HG03095 (cell line): ENCODE measurements around the gene C10orf105.

Experiments
- ATAC-seq: cut with Tn5 transposase; IDR thresholded peaks from one replicate; pipeline ENCODE4 v1.9.1; 2021; ENCODE audit warnings: moderate library complexity; ENCODE audit not compliant: unreplicated experiment

C10orf105 gene

GRCh38 chr10:71717056-71717455 lies 2.5 kb downstream of the C10orf105 start:
- ATAC-seq, result no peak

GRCh38 chr10:71716426-71716825 lies 3.2 kb downstream of the C10orf105 start:
- no peak for ATAC-seq

GRCh38 chr10:71715860-71716259 lies 3.7 kb downstream of the C10orf105 start:
- no peak for ATAC-seq

GRCh38 chr10:71715026-71715425 lies 4.6 kb downstream of the C10orf105 start:
- no peak for ATAC-seq

GRCh38 chr10:71714592-71714991 lies 5.0 kb downstream of the C10orf105 start:
- ATAC-seq, result no peak

- ATAC-seq, result no peak
Observed at GRCh38 chr10:71714031-71714410, 5.6 kb downstream of the C10orf105 start.

- no peak for ATAC-seq
Observed at GRCh38 chr10:71713135-71714030, 6.2 kb downstream of the C10orf105 start.

GRCh38 chr10:71712572-71713134 lies 6.9 kb downstream of the C10orf105 start:
- ATAC-seq, result no peak

- no peak for ATAC-seq
Observed at GRCh38 chr10:71712170-71712569, 7.4 kb downstream of the C10orf105 start.

GRCh38 chr10:71711052-71711623 lies 8.4 kb downstream of the C10orf105 start:
- no peak for ATAC-seq

- no peak for ATAC-seq
Observed at GRCh38 chr10:71710519-71710918, 9.1 kb downstream of the C10orf105 start.

- no peak for ATAC-seq
Observed at GRCh38 chr10:71708897-71709882, 10.4 kb downstream of the C10orf105 start.

- no peak for ATAC-seq
Observed at GRCh38 chr10:71708301-71708703, 11.3 kb downstream of the C10orf105 start.

GRCh38 chr10:71707240-71707789 lies 12.3 kb downstream of the C10orf105 start:
- ATAC-seq, result no peak

- ATAC-seq, result no peak
Observed at GRCh38 chr10:71706216-71707121, 13.1 kb downstream of the C10orf105 start.

GRCh38 chr10:71705582-71705981 lies 14.0 kb downstream of the C10orf105 start:
- ATAC-seq, result no peak

GRCh38 chr10:71704816-71705215 lies 14.8 kb downstream of the C10orf105 start:
- ATAC-seq, result no peak

- ATAC-seq, result no peak
Observed at GRCh38 chr10:71703577-71703976, 16.0 kb downstream of the C10orf105 start.

- ATAC-seq, result no peak
Observed at GRCh38 chr10:71701496-71702132, 18.0 kb downstream of the C10orf105 start.
